MM.1S (cell line): ENCODE data around the gene PCNX1.
"Not testable (repeated sequence)": the region's sequence is repeated elsewhere in the genome, so short reads cannot be mapped to it uniquely, and the experiment has no call there.

Experiments
- DNase-seq: peaks from one replicate; pipeline ENCODE4 v3.0.0-alpha.2; 2015
- H2AFZ ChIP-seq: fragments of 300-600 bp; sonication (generic); 2 replicates; pipeline ENCODE4 v1.6.0; 2016; ENCODE audit warnings: antibody characterized with exemption, low read length
- H3F3A ChIP-seq: fragments of 300-600 bp; sonication (generic); 2 replicates; pipeline ENCODE4 v1.6.1; 2016; ENCODE audit warnings: mild to moderate bottlenecking, antibody characterized with exemption, low read length, moderate library complexity, mixed read lengths; ENCODE audit not compliant: insufficient read depth
- H3K27ac ChIP-seq: fragments of 300-600 bp; sonication (generic); 2 replicates; pipeline ENCODE4 v1.5.1; 2016; ENCODE audit warnings: mild to moderate bottlenecking, low read length
- H3K27me3 ChIP-seq: fragments of 300-600 bp; sonication (generic); replicated peaks from 2 replicates; pipeline ENCODE4 v1.6.0; 2016; ENCODE audit warnings: low read length; ENCODE audit not compliant: insufficient read depth
- H3K36me3 ChIP-seq: fragments of 300-600 bp; sonication (generic); replicated peaks from 2 replicates; pipeline ENCODE4 v1.6.1; 2016; ENCODE audit warnings: mild to moderate bottlenecking, low read length, mixed read lengths; ENCODE audit not compliant: insufficient read depth
- H3K4me1 ChIP-seq: fragments of 300-600 bp; sonication (generic); 2 replicates; pipeline ENCODE4 v1.6.1; 2016; ENCODE audit warnings: low read length, mixed read lengths
- H3K4me2 ChIP-seq: fragments of 300-600 bp; sonication (generic); 2 replicates; pipeline ENCODE4 v1.6.0; 2016; ENCODE audit warnings: low read depth, low read length
- H3K4me3 ChIP-seq: fragments of 300-600 bp; sonication (generic); 2 replicates; pipeline ENCODE4 v1.5.1; 2016; ENCODE audit warnings: low read length, mixed read lengths
- H3K79me2 ChIP-seq: fragments of 300-600 bp; sonication (generic); 2 replicates; pipeline ENCODE4 v1.6.1; 2016; ENCODE audit warnings: mixed run types, low read length, mixed read lengths
- H3K9ac ChIP-seq: fragments of 300-600 bp; sonication (generic); 2 replicates; pipeline ENCODE4 v1.6.1; 2016; ENCODE audit warnings: low read length, mixed read lengths
- H3K9me2 ChIP-seq: fragments of 300-600 bp; sonication (generic); replicated peaks from 2 replicates; pipeline ENCODE4 v1.6.1; 2016; ENCODE audit warnings: mild to moderate bottlenecking, low read length, mixed read lengths; ENCODE audit not compliant: insufficient read depth
- H3K9me3 ChIP-seq: fragments of 300-600 bp; sonication (generic); replicated peaks from 2 replicates; pipeline ENCODE4 v1.6.1; 2016; ENCODE audit warnings: mild to moderate bottlenecking, low read length, mixed read lengths; ENCODE audit not compliant: insufficient read depth
- H4K20me1 ChIP-seq: fragments of 300-600 bp; sonication (generic); 2 replicates; pipeline ENCODE4 v1.6.1; 2016; ENCODE audit warnings: mild to moderate bottlenecking, low read length, moderate library complexity, mixed read lengths; ENCODE audit not compliant: insufficient read depth
- CTCF ChIP-seq: fragments of 300-600 bp; sonication (generic); IDR thresholded peaks from 2 replicates; pipeline ENCODE4 v1.5.1; 2016; ENCODE audit warnings: antibody characterized with exemption, low read length, mixed read lengths
- EZH2 ChIP-seq: fragments of 300-600 bp; sonication (generic); optimal IDR thresholded peaks from 2 replicates; pipeline ENCODE3; 2017; ENCODE audit warnings: low read depth, mild to moderate bottlenecking, antibody characterized with exemption, low read length, mixed read lengths
- EZH2phosphoT487 ChIP-seq: fragments of 300-600 bp; sonication (generic); IDR thresholded peaks from 2 replicates; pipeline ENCODE4 v1.6.1; 2018; ENCODE audit warnings: antibody characterized with exemption, low read length

Gene PCNX1

GRCh38 chr14:71013551-71014192 is 106.4 kb downstream of the PCNX1 start:
- no peaks in the 10 kb centered on the region for H3F3A ChIP-seq
- H3K4me3 ChIP-seq = no peak overlapping the region
- no peak overlapping the region for H2AFZ ChIP-seq
- no peaks in the 10 kb centered on the region for H4K20me1 ChIP-seq
- no peak for DNase-seq
- no peak overlapping the region for H3K4me2 ChIP-seq
- no peaks in the 10 kb centered on the region for H3K4me1 ChIP-seq
- H3K9me2 ChIP-seq = no peaks in the 10 kb centered on the region
- no peak overlapping the region for H3K9ac ChIP-seq
- no peak for TF ChIP-seq CTCF
- no peak for TF ChIP-seq EZH2
- H3K36me3 ChIP-seq = no peaks in the 10 kb centered on the region
- no peaks in the 10 kb centered on the region for H3K27me3 ChIP-seq
- H3K27ac ChIP-seq = no peak overlapping the region
- no peaks in the 10 kb centered on the region for H3K9me3 ChIP-seq
- H3K79me2 ChIP-seq = no peaks in the 10 kb centered on the region

GRCh38 chr14:71019917-71020316 is 112.7 kb downstream of the PCNX1 start:
- H3K27ac ChIP-seq, H3K27me3 ChIP-seq, H3K4me2 ChIP-seq, H2AFZ ChIP-seq, H3K9me2 ChIP-seq, H3F3A ChIP-seq, H3K9ac ChIP-seq, H4K20me1 ChIP-seq, H3K4me1 ChIP-seq, DNase-seq, H3K79me2 ChIP-seq, H3K36me3 ChIP-seq, H3K4me3 ChIP-seq, H3K9me3 ChIP-seq: not testable (repeated sequence)

GRCh38 chr14:71021347-71022011 is 114.2 kb downstream of the PCNX1 start:
- Histone ChIP-seq H3K4me2 (no peak overlapping the region), H3K9me3 (no peaks in the 10 kb centered on the region), H3K27ac (no peak overlapping the region)

GRCh38 chr14:71022012-71022869 is 115.0 kb downstream of the PCNX1 start:
- Histone ChIP-seq H3K9ac (no peak overlapping the region), H2AFZ (no peak overlapping the region), H3K9me3 (no peaks in the 10 kb centered on the region), H3K27me3 (no peaks in the 10 kb centered on the region), H3K4me3 (no peak overlapping the region), H3K27ac (no peak overlapping the region), H3K79me2 (no peaks in the 10 kb centered on the region), H3F3A (no peaks in the 10 kb centered on the region), H4K20me1 (no peaks in the 10 kb centered on the region), H3K4me2 (no peak overlapping the region), H3K9me2 (no peaks in the 10 kb centered on the region), H3K36me3 (no peaks in the 10 kb centered on the region), H3K4me1 (peaks cover 3% of the 10 kb centered on the region; the same call in 1 of the 2 replicates)
- TF ChIP-seq EZH2 (no peak), CTCF (no peak), EZH2phosphoT487 (no peak)
- no peak for DNase-seq

More at GRCh38 chr14:71021347-71022011, 114.2 kb downstream of the PCNX1 start:
- H3K4me3 ChIP-seq = no peak overlapping the region
- H3K4me1 ChIP-seq = peaks cover 3% of the 10 kb centered on the region; the same call in 1 of the 2 replicates
- no peak for DNase-seq
- H2AFZ ChIP-seq = no peak overlapping the region
- H3K36me3 ChIP-seq = no peaks in the 10 kb centered on the region
- no peaks in the 10 kb centered on the region for H3K27me3 ChIP-seq
- no peaks in the 10 kb centered on the region for H3K79me2 ChIP-seq
- no peak for TF ChIP-seq EZH2
- no peaks in the 10 kb centered on the region for H3K9me2 ChIP-seq
- H4K20me1 ChIP-seq = no peaks in the 10 kb centered on the region
- H3F3A ChIP-seq = no peaks in the 10 kb centered on the region
- H3K9ac ChIP-seq = no peak overlapping the region
